D721Med (cell line): Measurements from ENCODE around the gene SGCA.

ENCODE experiments used
- DNase-seq: peaks from one replicate; pipeline ENCODE4 v3.0.0; 2011; ENCODE audit warnings: low spot score; ENCODE audit not compliant: insufficient read length
- FAIRE-seq: peaks from 2 replicates; lab custom pipeline; 2011; peaks lifted over from hg19 to GRCh38; lab: Jason Lieb, UNC
- TF ChIP-seq, protein P1 (sequence below): IDR thresholded peaks from 2 replicates; pipeline ENCODE4 v1.5.1; 2012; ENCODE audit warnings: mild to moderate bottlenecking, control low read depth; ENCODE audit not compliant: insufficient read depth; ENCODE audit errors: missing control alignments

SGCA gene

GRCh38 chr17:50209133-50209471 is 43.3 kb downstream of the SGCA start:
- TF ChIP-seq, protein P1, sequence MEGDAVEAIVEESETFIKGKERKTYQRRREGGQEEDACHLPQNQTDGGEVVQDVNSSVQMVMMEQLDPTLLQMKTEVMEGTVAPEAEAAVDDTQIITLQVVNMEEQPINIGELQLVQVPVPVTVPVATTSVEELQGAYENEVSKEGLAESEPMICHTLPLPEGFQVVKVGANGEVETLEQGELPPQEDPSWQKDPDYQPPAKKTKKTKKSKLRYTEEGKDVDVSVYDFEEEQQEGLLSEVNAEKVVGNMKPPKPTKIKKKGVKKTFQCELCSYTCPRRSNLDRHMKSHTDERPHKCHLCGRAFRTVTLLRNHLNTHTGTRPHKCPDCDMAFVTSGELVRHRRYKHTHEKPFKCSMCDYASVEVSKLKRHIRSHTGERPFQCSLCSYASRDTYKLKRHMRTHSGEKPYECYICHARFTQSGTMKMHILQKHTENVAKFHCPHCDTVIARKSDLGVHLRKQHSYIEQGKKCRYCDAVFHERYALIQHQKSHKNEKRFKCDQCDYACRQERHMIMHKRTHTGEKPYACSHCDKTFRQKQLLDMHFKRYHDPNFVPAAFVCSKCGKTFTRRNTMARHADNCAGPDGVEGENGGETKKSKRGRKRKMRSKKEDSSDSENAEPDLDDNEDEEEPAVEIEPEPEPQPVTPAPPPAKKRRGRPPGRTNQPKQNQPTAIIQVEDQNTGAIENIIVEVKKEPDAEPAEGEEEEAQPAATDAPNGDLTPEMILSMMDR: no peak
- DNase-seq: no peak
- no peak for FAIRE-seq

DNA sequence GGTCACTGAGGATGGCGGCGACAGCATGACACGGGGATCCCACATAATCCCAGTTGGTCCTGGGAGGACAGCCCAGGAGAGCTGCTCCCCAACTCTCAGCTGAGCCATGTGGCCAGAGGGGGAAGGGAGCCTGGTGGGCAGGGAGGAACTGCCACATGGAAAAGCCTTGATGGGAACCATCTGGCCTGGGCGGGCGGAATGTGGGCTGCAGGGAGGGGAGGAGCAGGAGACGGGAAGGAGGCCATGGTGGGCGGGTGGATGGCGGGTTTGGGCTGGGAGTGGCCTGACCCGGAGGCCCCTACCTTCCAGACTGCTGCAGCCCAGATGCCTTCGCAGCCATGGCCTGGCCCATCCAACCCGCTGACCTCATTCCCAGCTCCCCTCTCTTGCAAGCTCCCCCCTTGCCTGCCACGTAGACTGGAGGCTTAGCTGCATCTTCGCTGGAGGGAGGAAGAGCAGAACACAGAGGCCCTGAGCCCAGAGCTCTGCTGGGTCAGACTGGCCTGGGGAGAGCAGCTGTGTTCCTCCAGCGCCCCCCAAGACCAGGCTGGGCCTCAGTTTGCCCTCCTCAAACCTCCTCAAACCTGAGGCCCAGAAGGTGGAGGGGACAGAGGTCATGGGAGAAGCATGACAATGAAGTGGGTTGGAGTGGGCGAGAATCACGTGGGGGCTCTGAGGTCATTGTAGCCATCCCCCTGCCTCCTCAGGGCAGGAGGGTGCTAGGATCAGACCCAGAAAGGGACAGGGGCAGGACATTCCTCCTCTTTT is 43.9 kb downstream of the SGCA start:
- FAIRE-seq (no peak), DNase-seq (no peak)
- TF ChIP-seq, protein P1: no peak

DNA sequence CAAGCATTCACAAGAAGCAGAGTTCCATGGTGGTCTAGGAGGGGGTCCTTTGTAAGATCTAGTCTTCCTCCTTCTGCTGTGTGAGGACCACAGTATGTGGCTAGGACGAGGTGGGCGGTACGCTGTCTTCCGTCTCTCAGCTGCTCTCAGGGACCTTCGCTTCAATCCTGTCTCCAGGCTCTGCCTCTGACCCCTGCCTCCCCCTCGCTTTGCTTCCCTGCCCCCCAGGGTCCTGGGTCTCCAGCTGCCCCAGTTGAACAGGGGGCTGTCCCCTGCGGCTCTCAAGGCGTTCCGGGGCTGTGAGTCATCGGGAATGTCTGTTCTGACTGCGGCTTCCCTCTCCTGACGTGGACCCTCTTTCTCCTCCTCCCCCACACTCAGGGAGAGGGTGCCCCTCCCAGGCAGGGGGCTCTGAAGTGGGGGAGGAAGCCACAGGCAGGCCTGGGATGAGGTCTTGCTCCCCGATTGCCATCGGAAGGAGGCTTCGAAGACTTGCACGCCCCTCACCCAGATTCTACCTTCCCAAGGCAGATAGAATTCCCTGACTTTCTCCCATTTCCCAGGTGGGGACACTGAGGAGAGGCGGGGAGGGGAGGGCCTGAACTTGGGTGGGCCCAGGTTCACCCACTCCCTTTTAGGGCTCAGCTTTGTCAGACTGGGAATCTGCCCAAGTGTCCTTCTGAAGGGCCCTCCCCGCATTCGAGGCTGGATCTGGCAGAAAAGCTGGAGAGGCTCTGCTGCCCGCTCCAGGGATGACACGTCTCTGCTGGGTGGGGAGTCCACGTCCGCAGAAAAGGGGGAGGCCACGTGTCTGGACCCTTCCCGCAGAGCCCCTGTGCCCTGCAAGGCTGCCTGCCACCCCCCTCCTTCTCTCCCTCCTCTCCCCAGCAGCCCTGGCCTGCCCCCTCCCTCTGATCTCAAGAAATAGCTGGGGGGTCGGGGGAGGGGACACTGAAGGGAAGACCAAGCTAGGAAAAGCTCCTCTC is 44.7 kb downstream of the SGCA start:
- FAIRE-seq (no peak), DNase-seq (no peak)
- TF ChIP-seq, protein P1: no peak

DNA sequence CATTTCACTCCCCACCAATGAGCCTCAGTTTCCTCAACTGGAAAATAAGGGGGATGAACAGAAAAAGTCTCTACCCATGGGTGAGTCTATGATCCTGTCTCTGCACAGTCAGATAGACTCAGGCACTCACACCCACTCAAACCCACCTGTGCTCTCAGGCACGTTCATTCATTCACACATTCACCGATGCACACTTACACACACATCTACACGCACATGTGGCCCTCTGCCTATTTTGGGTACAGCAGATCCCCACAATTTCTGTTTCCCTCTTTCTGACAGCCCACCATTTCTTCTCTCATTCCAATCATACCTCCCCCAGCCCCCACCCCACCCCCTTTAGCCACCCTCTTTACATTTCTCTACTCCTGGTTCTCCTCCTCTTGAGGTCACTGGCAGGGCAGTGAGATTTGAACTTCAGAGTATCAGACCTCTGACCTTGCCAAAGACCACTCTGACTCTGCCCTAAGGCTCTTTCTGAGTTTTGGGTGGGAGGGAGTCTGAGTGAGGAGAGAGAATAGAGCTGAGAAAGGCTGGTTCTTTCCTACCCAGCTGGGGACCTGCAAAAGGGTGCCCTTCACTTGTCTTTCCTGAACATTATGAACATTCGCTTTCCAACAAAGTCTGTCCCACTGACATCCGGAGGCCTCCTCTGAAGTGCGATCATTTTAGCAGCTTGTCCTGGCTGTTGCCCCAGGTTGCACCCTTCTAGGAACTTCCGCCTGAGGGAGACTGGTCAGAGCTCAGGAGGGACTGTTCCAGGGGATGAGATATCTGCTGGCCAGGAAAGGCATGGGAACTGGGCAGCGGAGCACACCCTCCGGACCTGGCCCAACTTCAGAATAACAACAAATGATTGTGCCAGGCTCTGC is 45.7 kb downstream of the SGCA start:
- FAIRE-seq: no peak
- DNase-seq: no peak
- TF ChIP-seq, protein P1: no peak

GRCh38 chr17:50212121-50212843 is 46.5 kb downstream of the SGCA start:
- DNase-seq (no peak), FAIRE-seq (no peak)
- TF ChIP-seq, protein P1: no peak
